Keratinocyte (primary cell): Measurements from ENCODE around the gene GSTA2. TPM values are rescaled to one million over a fixed set of nuclear protein-coding genes. Genes with fewer than 3 reads are reported as not detected.
A peak's percentile ranks its signal among the peaks of the same experiment; 100 is the strongest.

Experiments used
- DNase-seq: peaks from one replicate; pipeline ENCODE4 v3.0.0-alpha.2; 2011; ENCODE audit warnings: low read depth, missing footprints, low spot score
- FAIRE-seq: peaks from 2 replicates; lab custom pipeline; 2011; peaks lifted over from hg19 to GRCh38; lab: Jason Lieb, UNC
- H2AFZ ChIP-seq: 2 replicates; pipeline ENCODE4 v1.6.0; 2012; ENCODE audit warnings: low read length, control low read depth, inconsistent platforms; ENCODE audit not compliant: control insufficient read depth
- H3K27ac ChIP-seq: 2 replicates; pipeline ENCODE4 v1.5.1; 2011; ENCODE audit warnings: low read length; ENCODE audit not compliant: control insufficient read depth, insufficient read depth
- H3K27me3 ChIP-seq: 3 replicates; pipeline ENCODE4 v1.6.0; 2011; ENCODE audit warnings: low read length; ENCODE audit not compliant: control insufficient read depth, insufficient read depth; ENCODE audit errors: extremely low read depth
- H3K36me3 ChIP-seq, 2 experiments: 2 replicates in 1 of 2; 3 replicates in 1 of 2; pipeline ENCODE4 v1.5.1; 2011; ENCODE audit warnings: low read length in 2 of 2, mild to moderate bottlenecking in 1 of 2; ENCODE audit not compliant: control insufficient read depth in 2 of 2, insufficient read depth in 2 of 2; ENCODE audit errors: extremely low read depth in 1 of 2
- H3K4me1 ChIP-seq: 3 replicates; pipeline ENCODE4 v1.5.1; 2011; ENCODE audit warnings: low read length; ENCODE audit not compliant: control insufficient read depth, insufficient read depth; ENCODE audit errors: extremely low read depth
- H3K4me2 ChIP-seq: 3 replicates; pipeline ENCODE4 v1.6.0; 2011; ENCODE audit warnings: low read depth, low read length; ENCODE audit not compliant: control insufficient read depth, insufficient read depth; ENCODE audit errors: extremely low read depth
- H3K4me3 ChIP-seq, 3 experiments: fragments of 200-600 bp in 1 of 3; sonication (generic) in 1 of 3; 2 replicates in 2 of 3; 3 replicates in 1 of 3; pipeline ENCODE4 v1.5.1; 2011 to 2016; ENCODE audit warnings: low read length in 3 of 3, mild to moderate bottlenecking in 3 of 3, control low read depth in 2 of 3, inconsistent platforms in 1 of 3, low read depth in 1 of 3, mixed read lengths in 1 of 3, mixed run types in 1 of 3, moderate library complexity in 1 of 3; ENCODE audit not compliant: control insufficient read depth in 2 of 3, insufficient read depth in 2 of 3; ENCODE audit errors: extremely low read depth in 1 of 3
- H3K79me2 ChIP-seq: 2 replicates; pipeline ENCODE4 v1.6.0; 2012; ENCODE audit warnings: low read length; ENCODE audit not compliant: control insufficient read depth, insufficient read depth
- H3K9ac ChIP-seq: 3 replicates; pipeline ENCODE4 v1.6.0; 2011; ENCODE audit warnings: low read length; ENCODE audit not compliant: control insufficient read depth, insufficient read depth; ENCODE audit errors: extremely low read depth
- H3K9me1 ChIP-seq: 3 replicates; pipeline ENCODE4 v1.6.0; 2011; ENCODE audit warnings: low read length; ENCODE audit not compliant: control insufficient read depth, insufficient read depth; ENCODE audit errors: extremely low read depth
- H3K9me3 ChIP-seq: 2 replicates; pipeline ENCODE4 v1.5.1; 2012; ENCODE audit warnings: low read depth, low read length; ENCODE audit not compliant: control insufficient read depth
- H4K20me1 ChIP-seq: 3 replicates; pipeline ENCODE4 v1.6.0; 2011; ENCODE audit warnings: low read length; ENCODE audit not compliant: control insufficient read depth, insufficient read depth; ENCODE audit errors: extremely low read depth
- CTCF ChIP-seq, 3 experiments: IDR thresholded peaks in 1 of 3; conservative IDR thresholded peaks in 1 of 3; optimal IDR thresholded peaks in 1 of 3; 2 replicates in 2 of 3; 3 replicates in 1 of 3; pipeline versions ENCODE3 to v1.5.1; 2011; ENCODE audit warnings: low read length in 3 of 3, mild to moderate bottlenecking in 3 of 3, moderate library complexity in 2 of 3, control low read depth in 1 of 3, inconsistent platforms in 1 of 3; ENCODE audit not compliant: insufficient read depth in 2 of 3; ENCODE audit errors: extremely low read depth in 1 of 3
- EZH2 ChIP-seq: IDR thresholded peaks from one replicate; pipeline ENCODE4 v1.6.1; 2012; ENCODE audit warnings: inconsistent platforms, mild to moderate bottlenecking, low read length, moderate library complexity
- dilution Hi-C: fragments of 300-500 bp; cut with MboI; formaldehyde crosslinking; loops from one replicate; pipeline ENCODE4 v1.7.0; 2020; ENCODE audit warnings: low sequenced_read_pairs; ENCODE audit not compliant: extremely low pct_ligation_motif_present
- polyA plus RNA-seq, 5 experiments: library from polyadenylated mRNA; depleted of rRNA in 3 of 5; stranded (reverse) in 3 of 5; stranded (forward) in 1 of 5; unstranded in 1 of 5; fragments of >200 nt; gene quantifications; 1 replicate in 1 of 5; 2 replicates in 3 of 5; 3 replicates in 1 of 5; pipeline versions ENCODE4 v1.2.1 to v1.2.3, GENCODE V29; 2011 to 2012; ENCODE audit warnings: missing spikeins in 2 of 5, low read depth in 1 of 5, low replicate concordance in 1 of 5

Gene GSTA2
- polyA plus RNA-seq, 1 donor (not counting 4 experiments of a cell fraction or from before 2014, with no cell fraction given), result not detected

GRCh38 chr6:52725143-52725534, 38.1 kb downstream of the GSTA2 start:
- no peak for DNase-seq
- Histone ChIP-seq H3K9me1 (no peaks in the 10 kb centered on the region), H3K27ac (no peak overlapping the region), H3K79me2 (no peaks in the 10 kb centered on the region), H3K4me2 (peak overlapping the region; percentile 23), H3K36me3 (no peaks in the 10 kb centered on the region), H3K9ac (no peak overlapping the region), H3K4me3 (no peak overlapping the region), H4K20me1 (no peaks in the 10 kb centered on the region), H3K27me3 (no peaks in the 10 kb centered on the region), H3K9me3 (no peaks in the 10 kb centered on the region), H3K4me1 (peaks cover 11% of the 10 kb centered on the region), H2AFZ (no peak overlapping the region)
- no peak for FAIRE-seq
- dilution Hi-C loops, result no loop called here
- TF ChIP-seq CTCF (optimal IDR thresholded peaks at IDR 0.05 in 1 of 3, IDR thresholded peaks at IDR 0.05 in 1 of 3, conservative IDR thresholded peaks at IDR 0.05 in 1 of 3; ENCODE audit: extremely low read depth in 1 of 3, insufficient read depth in 2 of 3, low read length in 3 of 3), result no peak
- no peak for TF ChIP-seq EZH2

GRCh38 chr6:52724406-52725121, 38.7 kb downstream of the GSTA2 start:
- Histone ChIP-seq H3K9ac (no peak overlapping the region), H3K4me3 (no peak overlapping the region), H3K9me1 (no peaks in the 10 kb centered on the region), H4K20me1 (no peaks in the 10 kb centered on the region), H2AFZ (no peak overlapping the region), H3K79me2 (no peaks in the 10 kb centered on the region), H3K36me3 (no peaks in the 10 kb centered on the region), H3K27ac (no peak overlapping the region), H3K9me3 (no peaks in the 10 kb centered on the region), H3K4me1 (peaks cover 11% of the 10 kb centered on the region), H3K4me2 (no peak overlapping the region), H3K27me3 (no peaks in the 10 kb centered on the region)
- TF ChIP-seq CTCF (optimal IDR thresholded peaks at IDR 0.05 in 1 of 3, IDR thresholded peaks at IDR 0.05 in 1 of 3, conservative IDR thresholded peaks at IDR 0.05 in 1 of 3; ENCODE audit: extremely low read depth in 1 of 3, insufficient read depth in 2 of 3, low read length in 3 of 3) (peak; percentile 72 to 87 (median 82)), EZH2 (no peak)
- DNase-seq (no peak), FAIRE-seq (peak; percentile 74)
- dilution Hi-C loops, result no loop called here
